HepG2 (cell line): ENCODE results near the gene ADORA2B. TPM values are rescaled to one million over a fixed set of nuclear protein-coding genes. Genes with fewer than 3 reads are reported as not detected.

Experiments
- ATF7-NPFF ChIP-seq: sonication (generic); formaldehyde crosslinking; IDR thresholded peaks from 2 replicates; pipeline ENCODE4 v1.8.1; 2023; ENCODE audit warnings: mild to moderate bottlenecking, low read depth, missing genetic modification reagents, moderate library complexity
- CCDC6 ChIP-seq: sonication (generic); formaldehyde crosslinking; IDR thresholded peaks from 2 replicates; pipeline ENCODE4 v1.8.1; 2022; ENCODE audit warnings: mild to moderate bottlenecking, missing genetic modification reagents, moderate library complexity
- E2F1 ChIP-seq: sonication (generic); formaldehyde crosslinking; IDR thresholded peaks from 2 replicates; pipeline ENCODE4 v1.5.0; 2020; ENCODE audit warnings: missing genetic modification reagents
- ELF1 ChIP-seq: sonication (generic); formaldehyde crosslinking; IDR thresholded peaks from 2 replicates; pipeline ENCODE4 v1.4.0; 2020; ENCODE audit warnings: missing genetic modification reagents
- ETV6 ChIP-seq: sonication (generic); formaldehyde crosslinking; conservative IDR thresholded peaks from 2 replicates; pipeline ENCODE4 v1.4.0; 2020; ENCODE audit warnings: missing genetic modification reagents
- FOXO1 ChIP-seq: sonication (generic); formaldehyde crosslinking; IDR thresholded peaks from 2 replicates; pipeline ENCODE4 v1.4.0; 2020; ENCODE audit warnings: missing genetic modification reagents
- KLF11 ChIP-seq: IDR thresholded peaks from 2 replicates; pipeline ENCODE4 v1.6.1; 2016; ENCODE audit warnings: missing compliant biosample characterization
- KLF6 ChIP-seq: IDR thresholded peaks from 2 replicates; pipeline ENCODE4 v1.8.0; 2016; ENCODE audit warnings: missing biosample characterization, missing genetic modification reagents
- MED8 ChIP-seq: sonication (generic); formaldehyde crosslinking; IDR thresholded peaks from 2 replicates; pipeline ENCODE4 v1.8.1; 2023; ENCODE audit warnings: mild to moderate bottlenecking, missing genetic modification reagents; ENCODE audit not compliant: insufficient replicate concordance
- RCOR2 ChIP-seq: IDR thresholded peaks from 2 replicates; pipeline ENCODE4 v1.6.1; 2016; ENCODE audit warnings: missing biosample characterization, missing genetic modification reagents
- REST ChIP-seq, 2 experiments: IDR thresholded peaks; 2 replicates each; pipeline ENCODE4 v1.6.1; 2011 to 2012; ENCODE audit warnings: low read length in 2 of 2, borderline replicate concordance in 1 of 2, low read depth in 1 of 2, mild to moderate bottlenecking in 1 of 2, moderate library complexity in 1 of 2
- SAFB2 ChIP-seq: sonication (generic); formaldehyde crosslinking; IDR thresholded peaks from 2 replicates; pipeline ENCODE4 v1.5.1; 2020; ENCODE audit warnings: missing genetic modification reagents, low read depth, mild to moderate bottlenecking, borderline replicate concordance
- SPEN ChIP-seq: sonication (generic); formaldehyde crosslinking; IDR thresholded peaks from 2 replicates; pipeline ENCODE4 v1.5.1; 2020; ENCODE audit warnings: low read depth, mild to moderate bottlenecking, missing genetic modification reagents
- XRCC5 ChIP-seq: fragments of 200-400 bp; formaldehyde crosslinking; optimal IDR thresholded peaks from 2 replicates; pipeline ENCODE3; 2017; ENCODE audit warnings: mild to moderate bottlenecking, low read length
- ZBTB21 ChIP-seq: sonication (generic); formaldehyde crosslinking; IDR thresholded peaks from 2 replicates; pipeline ENCODE4 v1.4.0; 2020; ENCODE audit warnings: missing genetic modification reagents
- ZBTB39 ChIP-seq: sonication (generic); formaldehyde crosslinking; IDR thresholded peaks from 2 replicates; pipeline ENCODE4 v1.5.0; 2020; ENCODE audit warnings: missing genetic modification reagents
- ZFP36L2 ChIP-seq: sonication (generic); formaldehyde crosslinking; IDR thresholded peaks from 2 replicates; pipeline ENCODE4 v1.4.0; 2020; ENCODE audit warnings: missing genetic modification reagents
- ZNF160 ChIP-seq: sonication (generic); formaldehyde crosslinking; IDR thresholded peaks from 2 replicates; pipeline ENCODE4 v1.8.0; 2022; ENCODE audit warnings: mild to moderate bottlenecking, inconsistent platforms, missing genetic modification reagents
- ZNF276 ChIP-seq: sonication (generic); formaldehyde crosslinking; IDR thresholded peaks from 2 replicates; pipeline ENCODE4 v1.4.0; 2020; ENCODE audit warnings: mild to moderate bottlenecking, low read depth, missing genetic modification reagents
- ZNF430 ChIP-seq: sonication (generic); formaldehyde crosslinking; IDR thresholded peaks from 2 replicates; pipeline ENCODE4 v1.9.0; 2021; ENCODE audit warnings: mild to moderate bottlenecking, missing genetic modification reagents
- ZNF674 ChIP-seq: sonication (generic); formaldehyde crosslinking; IDR thresholded peaks from 2 replicates; pipeline ENCODE4 v1.5.0; 2020; ENCODE audit warnings: low read depth, mild to moderate bottlenecking, missing genetic modification reagents
- polyA plus RNA-seq, 8 experiments: library from polyadenylated mRNA; depleted of rRNA in 3 of 8; stranded (reverse) in 7 of 8; unstranded in 1 of 8; fragments of >200 nt; fragmentation: Illumina TruSeq in 4 of 8; extraction: Trizol in 4 of 8; gene quantifications; 2 replicates each; pipeline versions ENCODE4 v1.2.1 to v1.2.3, GENCODE V29; 2011 to 2016; ENCODE audit warnings: low read depth in 4 of 8, missing spikeins in 1 of 8, mixed read lengths in 1 of 8; ENCODE audit not compliant: insufficient read depth in 1 of 8
- total RNA-seq, 5 experiments: library from RNA; depleted of rRNA; stranded (reverse); fragments of >200 nt; fragmentation: Illumina TruSeq; extraction: Trizol; gene quantifications; 2 replicates each; pipeline ENCODE4 v1.2.3, GENCODE V29; 2016; ENCODE audit warnings: low read depth in 1 of 5

ADORA2B gene
- total and polyA plus RNA-seq, 2 of the 13 experiments (the other 11 are each of a cell fraction or from before 2014, with no cell fraction given), result 10.4 to 20.0 TPM

GRCh38 chr17:15944759-15945526 lies at the start of gene ADORA2B (continued):
- TF ChIP-seq ZBTB39 (CRISPR knock-in tag), result 0 out of 2 replicates have a peak, but pooled peaks have one; percentile 66
- TF ChIP-seq RCOR2 (CRISPR knock-in tag), result no peak
- TF ChIP-seq KLF6 (CRISPR knock-in tag), result no peak; the same call in 1 of the 2 replicates
- TF ChIP-seq ELF1 (CRISPR knock-in tag), result no peak
- peak; percentile 63 for TF ChIP-seq XRCC5
- peak; percentile 77; the same call in 1 of the 2 replicates for TF ChIP-seq ZNF160
- TF ChIP-seq SAFB2, result peak; percentile 95
- TF ChIP-seq CCDC6 (CRISPR knock-in tag), result peak; percentile 85; the same call in 1 of the 2 replicates
- no peak; the same call in 1 of the 2 replicates for TF ChIP-seq KLF11
- TF ChIP-seq FOXO1 (CRISPR knock-in tag), result peak; percentile 74
- TF ChIP-seq ETV6, result peak; percentile 83; the same call in 1 of the 2 replicates
- TF ChIP-seq MED8 (CRISPR knock-in tag), result no peak
- TF ChIP-seq E2F1 (CRISPR knock-in tag), result peak; percentile 16; the same call in 1 of the 2 replicates
- peak; percentile 82 for TF ChIP-seq ATF7-NPFF (CRISPR knock-in tag)
- peak; percentile 26; the same call in 1 of the 2 replicates for TF ChIP-seq ZNF430 (CRISPR knock-in tag)
- peak; percentile 75 for TF ChIP-seq SPEN (CRISPR knock-in tag)
- TF ChIP-seq ZBTB21 (CRISPR knock-in tag), result no peak
- no peak for TF ChIP-seq REST (IDR thresholded peaks at IDR 0.05; ENCODE audit: borderline replicate concordance in 1 of 2, low read depth in 1 of 2, low read length in 2 of 2)
- no peak for TF ChIP-seq ZNF674 (CRISPR knock-in tag)
- no peak for TF ChIP-seq ZFP36L2 (CRISPR knock-in tag)
- TF ChIP-seq ZNF276 (CRISPR knock-in tag), result 0 out of 2 replicates have a peak, but pooled peaks have one; percentile 64
